GM12878 (cell line): ENCODE measurements around the gene TBC1D24. TPM values are rescaled to one million over a fixed set of nuclear protein-coding genes. Genes with fewer than 3 reads are reported as not detected.

ENCODE experiments used
- ATAC-seq: fragments of 200-7000 bp; cut with Tn5 transposase; 3 replicates; pipeline ENCODE4 v1.9.1; 2020; ENCODE audit warnings: mild to moderate bottlenecking, moderate library complexity
- BruUV-seq: library from RNA; stranded (reverse); fragments of 400-500 nt; replicated peaks from 2 replicates; lab custom pipeline; 2021; lab: Mats Ljungman, UMichigan
- CTCF ChIA-PET: fragments of 300-600 bp; sonication (Branson Sonifier 250); formaldehyde crosslinking; extraction: SDS; loops from one replicate; lab custom pipeline; 2021; ENCODE audit warnings: inconsistent platforms; lab: Yijun Ruan, JAX
- POLR2A ChIA-PET: fragments of 350-600 bp; formaldehyde crosslinking; extraction: SDS; loops from one replicate; lab custom pipeline; 2021; ENCODE audit warnings: inconsistent platforms; lab: Charles Lee
- RAD21 ChIA-PET: fragments of 300-600 bp; sonication (Branson Sonifier 250); formaldehyde crosslinking; loops from one replicate; lab custom pipeline; 2023; ENCODE audit warnings: antibody characterized with exemption; ENCODE audit not compliant: unreplicated experiment; lab: Charles Lee
- SMC1A ChIA-PET: fragments of 300-600 bp; sonication (Branson Sonifier 250); formaldehyde crosslinking; loops from one replicate; lab custom pipeline; 2023; ENCODE audit not compliant: unreplicated experiment, uncharacterized antibody; lab: Charles Lee
- DNase-seq: peaks from one replicate; pipeline ENCODE4 v3.0.0-alpha.2; 2011; ENCODE audit warnings: low read depth, low spot score
- FAIRE-seq: peaks from 3 replicates; lab custom pipeline; 2011; peaks lifted over from hg19 to GRCh38; lab: Jason Lieb, UNC
- H2AFZ ChIP-seq: 2 replicates; pipeline ENCODE4 v1.6.0; 2011; ENCODE audit warnings: low read depth, low read length, control low read depth; ENCODE audit not compliant: control insufficient read depth
- H3K27ac ChIP-seq: 2 replicates; pipeline ENCODE4 v1.5.1; 2011; ENCODE audit warnings: control low read depth; ENCODE audit not compliant: control insufficient read depth, insufficient read depth
- H3K27me3 ChIP-seq, 2 experiments: replicated peaks in 1 of 2; 2 replicates each; pipeline versions ENCODE4 v1.6.0 to v1.6.1; 2011; ENCODE audit warnings: low read length in 1 of 2; ENCODE audit not compliant: control insufficient read depth in 2 of 2, insufficient read depth in 2 of 2
- H3K36me3 ChIP-seq, 2 experiments: 2 replicates each; pipeline ENCODE4 v1.5.1; 2011; ENCODE audit warnings: low read length in 1 of 2; ENCODE audit not compliant: control insufficient read depth in 2 of 2, insufficient read depth in 2 of 2
- H3K4me1 ChIP-seq: 2 replicates; pipeline ENCODE4 v1.6.1; 2011; ENCODE audit warnings: mild to moderate bottlenecking, low read length, moderate library complexity, mixed read lengths; ENCODE audit not compliant: control insufficient read depth, insufficient read depth
- H3K4me2 ChIP-seq: 2 replicates; pipeline ENCODE4 v1.6.0; 2011; ENCODE audit warnings: control low read depth; ENCODE audit not compliant: control insufficient read depth, insufficient read depth
- H3K4me3 ChIP-seq: fragments of 200-600 bp; sonication (generic); 2 replicates; pipeline ENCODE4 v1.5.1; 2016
- H3K79me2 ChIP-seq: 2 replicates; pipeline ENCODE4 v1.6.0; 2011; ENCODE audit warnings: low read length; ENCODE audit not compliant: control insufficient read depth, insufficient read depth
- H3K9ac ChIP-seq: 2 replicates; pipeline ENCODE4 v1.8.0; 2011; ENCODE audit warnings: low read length, control low read depth, mixed read lengths; ENCODE audit not compliant: control insufficient read depth, insufficient read depth
- H3K9me3 ChIP-seq: replicated peaks from 3 replicates; pipeline ENCODE4 v1.5.1; 2011; ENCODE audit warnings: mild to moderate bottlenecking, low read length; ENCODE audit not compliant: control insufficient read depth, insufficient read depth
- H4K20me1 ChIP-seq: 2 replicates; pipeline ENCODE4 v1.6.0; 2011; ENCODE audit not compliant: control insufficient read depth, insufficient read depth
- CBX5 ChIP-seq: sonication (generic); IDR thresholded peaks from 2 replicates; pipeline ENCODE4 v1.6.1; 2016; ENCODE audit warnings: low read depth, moderate library complexity, mild to moderate bottlenecking, inconsistent platforms
- CEBPB ChIP-seq, 2 experiments: fragments of 150-350 bp in 1 of 2; IDR thresholded peaks; 2 replicates each; pipeline ENCODE4 v1.6.1; 2012 to 2014; ENCODE audit warnings: low read depth in 2 of 2, low read length in 2 of 2, borderline replicate concordance in 1 of 2, inconsistent platforms in 1 of 2
- HDAC6 ChIP-seq: fragments of 200-600 bp; sonication (generic); IDR thresholded peaks from one replicate; pipeline ENCODE4 v1.8.0; 2017; ENCODE audit warnings: antibody characterized with exemption; ENCODE audit not compliant: unreplicated experiment
- LARP7 ChIP-seq: fragments of 450-650 bp; IDR thresholded peaks from 2 replicates; pipeline ENCODE4 v1.6.1; 2017; ENCODE audit warnings: mild to moderate bottlenecking
- MXI1 ChIP-seq: fragments of 150-350 bp; IDR thresholded peaks from 2 replicates; pipeline ENCODE4 v1.6.1; 2011; ENCODE audit warnings: low read depth, mild to moderate bottlenecking, inconsistent platforms, low read length, improper control_type of control experiment
- NBN ChIP-seq: fragments of 450-650 bp; IDR thresholded peaks from 2 replicates; pipeline ENCODE4 v1.6.1; 2016
- RAD51 ChIP-seq: fragments of 450-650 bp; IDR thresholded peaks from 2 replicates; pipeline ENCODE4 v1.6.1; 2016; ENCODE audit warnings: moderate library complexity, mild to moderate bottlenecking, inconsistent platforms
- WGBS: methylation state at CpG from one replicate; pipeline ENCODE4 v1.1.6; 2016; ENCODE audit warnings: low lambda C conversion rate; ENCODE audit not compliant: insufficient replicate concordance, insufficient coverage; ENCODE audit errors: missing lambda C conversion rate; 5-methylcytosine and 5-hydroxymethylcytosine counted together
- in situ Hi-C: fragments of 300-500 bp; cut with MboI; formaldehyde crosslinking; loops from 9 replicates; pipeline ENCODE4 v1.14.3; 2018; ENCODE audit warnings: mixed read lengths
- intact Hi-C: fragments of 100-400 bp; cut with micrococcal nuclease; formaldehyde crosslinking; loops from one replicate; pipeline ENCODE4 v1.14.2; 2022; ENCODE audit not compliant: unreplicated experiment
- polyA plus RNA-seq, 11 experiments: library from polyadenylated mRNA; depleted of rRNA in 4 of 11; unstranded in 6 of 11; stranded (reverse) in 5 of 11; fragments of >200 nt; fragmentation: Nextera tagmentation in 4 of 11; fragmentation: Illumina TruSeq in 1 of 11; extraction: Ambion mirVana in 4 of 11; extraction: Trizol in 1 of 11; gene quantifications; 1 replicate in 1 of 11; 2 replicates in 10 of 11; pipeline versions ENCODE4 v1.2.1 to v1.2.3, GENCODE V29; 2011 to 2016; ENCODE audit warnings: inconsistent platforms in 2 of 11, missing spikeins in 2 of 11, low read depth in 1 of 11
- total RNA-seq, 4 experiments: library from RNA; depleted of rRNA in 3 of 4; stranded (reverse); fragments of >200 nt in 3 of 4; fragmentation: Illumina TruSeq in 1 of 4; extraction: Trizol in 1 of 4; gene quantifications; 2 replicates each; pipeline versions ENCODE4 v1.2.1 to v1.2.3, GENCODE V29; 2013 to 2021
- TF ChIP-seq, protein P1 (sequence below): fragments of 450-650 bp; IDR thresholded peaks from 2 replicates; pipeline ENCODE4 v1.6.1; 2017; ENCODE audit warnings: mild to moderate bottlenecking, moderate library complexity
- TF ChIP-seq, protein P2 (sequence below): IDR thresholded peaks from 2 replicates; pipeline ENCODE4 v1.6.1; 2011; ENCODE audit warnings: borderline replicate concordance, low read depth, mild to moderate bottlenecking, moderate library complexity, low read length; ENCODE audit not compliant: insufficient read depth, poor library complexity, severe bottlenecking
- TF ChIP-seq, protein P3 (sequence below): IDR thresholded peaks from 2 replicates; pipeline ENCODE4 v1.6.1; 2012; ENCODE audit warnings: improper control_type of control experiment, low read depth, low read length; ENCODE audit not compliant: insufficient replicate concordance

TBC1D24 gene
- total and polyA plus RNA-seq, 10 of the 15 experiments (the other 5 are each of a cell fraction or from before 2014, with no cell fraction given), result 1.1 to 9.6 (median 4.5) TPM

DNA sequence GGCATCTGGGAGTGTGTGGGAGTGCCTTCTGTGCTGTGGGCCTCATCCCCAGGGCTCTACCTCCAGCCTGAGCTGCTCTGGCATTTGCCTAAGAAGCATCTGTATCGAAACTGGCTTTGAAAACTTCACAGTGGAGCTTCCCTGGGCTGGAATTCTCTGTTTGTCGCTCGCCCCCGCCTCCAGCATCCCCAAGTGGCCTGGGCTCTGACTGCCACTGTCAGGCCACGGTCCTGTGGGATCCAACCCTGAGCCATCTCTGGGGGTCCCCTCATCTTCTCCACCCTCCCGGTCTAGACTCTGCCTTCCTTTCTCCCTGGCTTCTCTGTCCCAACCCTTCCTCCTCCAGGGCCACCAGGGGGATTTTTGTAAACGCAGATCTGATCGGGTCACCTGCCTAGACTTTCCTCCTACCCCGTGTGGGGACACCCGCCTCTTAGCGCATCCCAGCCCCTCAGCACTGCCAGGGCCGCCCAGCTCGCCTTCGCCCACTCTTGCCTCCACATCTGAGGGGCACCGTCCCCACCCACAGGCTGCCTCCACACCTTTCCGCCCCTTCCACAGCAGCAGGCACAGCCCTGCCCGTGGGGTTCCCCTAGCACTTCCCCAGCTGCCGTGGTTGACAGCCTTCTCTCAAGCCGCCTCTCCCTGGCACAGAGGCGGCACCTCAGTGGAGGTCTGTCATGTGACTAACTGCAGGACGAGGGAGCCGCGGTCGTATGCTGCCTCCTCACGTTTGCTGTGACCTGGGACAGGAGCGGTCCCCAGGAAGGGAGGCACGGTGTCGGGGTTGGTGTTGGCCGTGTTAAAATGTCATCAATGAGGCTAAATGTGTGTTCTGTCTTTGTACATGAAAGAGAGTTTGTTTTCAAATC lies 12.0 kb downstream of the TBC1D24 start:
- no TSS peak for BruUV-seq
- TF ChIP-seq LARP7, result 0 out of 2 replicates have a peak, but pooled peaks have one; percentile 28
- peak; percentile 76 for TF ChIP-seq MXI1
- TF ChIP-seq, protein P1, sequence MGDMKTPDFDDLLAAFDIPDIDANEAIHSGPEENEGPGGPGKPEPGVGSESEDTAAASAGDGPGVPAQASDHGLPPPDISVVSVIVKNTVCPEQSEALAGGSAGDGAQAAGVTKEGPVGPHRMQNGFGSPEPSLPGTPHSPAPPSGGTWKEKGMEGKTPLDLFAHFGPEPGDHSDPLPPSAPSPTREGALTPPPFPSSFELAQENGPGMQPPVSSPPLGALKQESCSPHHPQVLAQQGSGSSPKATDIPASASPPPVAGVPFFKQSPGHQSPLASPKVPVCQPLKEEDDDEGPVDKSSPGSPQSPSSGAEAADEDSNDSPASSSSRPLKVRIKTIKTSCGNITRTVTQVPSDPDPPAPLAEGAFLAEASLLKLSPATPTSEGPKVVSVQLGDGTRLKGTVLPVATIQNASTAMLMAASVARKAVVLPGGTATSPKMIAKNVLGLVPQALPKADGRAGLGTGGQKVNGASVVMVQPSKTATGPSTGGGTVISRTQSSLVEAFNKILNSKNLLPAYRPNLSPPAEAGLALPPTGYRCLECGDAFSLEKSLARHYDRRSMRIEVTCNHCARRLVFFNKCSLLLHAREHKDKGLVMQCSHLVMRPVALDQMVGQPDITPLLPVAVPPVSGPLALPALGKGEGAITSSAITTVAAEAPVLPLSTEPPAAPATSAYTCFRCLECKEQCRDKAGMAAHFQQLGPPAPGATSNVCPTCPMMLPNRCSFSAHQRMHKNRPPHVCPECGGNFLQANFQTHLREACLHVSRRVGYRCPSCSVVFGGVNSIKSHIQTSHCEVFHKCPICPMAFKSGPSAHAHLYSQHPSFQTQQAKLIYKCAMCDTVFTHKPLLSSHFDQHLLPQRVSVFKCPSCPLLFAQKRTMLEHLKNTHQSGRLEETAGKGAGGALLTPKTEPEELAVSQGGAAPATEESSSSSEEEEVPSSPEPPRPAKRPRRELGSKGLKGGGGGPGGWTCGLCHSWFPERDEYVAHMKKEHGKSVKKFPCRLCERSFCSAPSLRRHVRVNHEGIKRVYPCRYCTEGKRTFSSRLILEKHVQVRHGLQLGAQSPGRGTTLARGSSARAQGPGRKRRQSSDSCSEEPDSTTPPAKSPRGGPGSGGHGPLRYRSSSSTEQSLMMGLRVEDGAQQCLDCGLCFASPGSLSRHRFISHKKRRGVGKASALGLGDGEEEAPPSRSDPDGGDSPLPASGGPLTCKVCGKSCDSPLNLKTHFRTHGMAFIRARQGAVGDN, result peak; percentile 45; the same call in 1 of the 2 replicates
- no peak for TF ChIP-seq CEBPB (IDR thresholded peaks at IDR 0.05; ENCODE audit: borderline replicate concordance in 1 of 2, low read depth in 2 of 2, low read length in 2 of 2)
- TF ChIP-seq, protein P2, sequence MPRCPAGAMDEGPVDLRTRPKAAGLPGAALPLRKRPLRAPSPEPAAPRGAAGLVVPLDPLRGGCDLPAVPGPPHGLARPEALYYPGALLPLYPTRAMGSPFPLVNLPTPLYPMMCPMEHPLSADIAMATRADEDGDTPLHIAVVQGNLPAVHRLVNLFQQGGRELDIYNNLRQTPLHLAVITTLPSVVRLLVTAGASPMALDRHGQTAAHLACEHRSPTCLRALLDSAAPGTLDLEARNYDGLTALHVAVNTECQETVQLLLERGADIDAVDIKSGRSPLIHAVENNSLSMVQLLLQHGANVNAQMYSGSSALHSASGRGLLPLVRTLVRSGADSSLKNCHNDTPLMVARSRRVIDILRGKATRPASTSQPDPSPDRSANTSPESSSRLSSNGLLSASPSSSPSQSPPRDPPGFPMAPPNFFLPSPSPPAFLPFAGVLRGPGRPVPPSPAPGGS, result no peak
- 0 out of 2 replicates have a peak, but pooled peaks have one; percentile 61 for TF ChIP-seq NBN
- TF ChIP-seq, protein P3, sequence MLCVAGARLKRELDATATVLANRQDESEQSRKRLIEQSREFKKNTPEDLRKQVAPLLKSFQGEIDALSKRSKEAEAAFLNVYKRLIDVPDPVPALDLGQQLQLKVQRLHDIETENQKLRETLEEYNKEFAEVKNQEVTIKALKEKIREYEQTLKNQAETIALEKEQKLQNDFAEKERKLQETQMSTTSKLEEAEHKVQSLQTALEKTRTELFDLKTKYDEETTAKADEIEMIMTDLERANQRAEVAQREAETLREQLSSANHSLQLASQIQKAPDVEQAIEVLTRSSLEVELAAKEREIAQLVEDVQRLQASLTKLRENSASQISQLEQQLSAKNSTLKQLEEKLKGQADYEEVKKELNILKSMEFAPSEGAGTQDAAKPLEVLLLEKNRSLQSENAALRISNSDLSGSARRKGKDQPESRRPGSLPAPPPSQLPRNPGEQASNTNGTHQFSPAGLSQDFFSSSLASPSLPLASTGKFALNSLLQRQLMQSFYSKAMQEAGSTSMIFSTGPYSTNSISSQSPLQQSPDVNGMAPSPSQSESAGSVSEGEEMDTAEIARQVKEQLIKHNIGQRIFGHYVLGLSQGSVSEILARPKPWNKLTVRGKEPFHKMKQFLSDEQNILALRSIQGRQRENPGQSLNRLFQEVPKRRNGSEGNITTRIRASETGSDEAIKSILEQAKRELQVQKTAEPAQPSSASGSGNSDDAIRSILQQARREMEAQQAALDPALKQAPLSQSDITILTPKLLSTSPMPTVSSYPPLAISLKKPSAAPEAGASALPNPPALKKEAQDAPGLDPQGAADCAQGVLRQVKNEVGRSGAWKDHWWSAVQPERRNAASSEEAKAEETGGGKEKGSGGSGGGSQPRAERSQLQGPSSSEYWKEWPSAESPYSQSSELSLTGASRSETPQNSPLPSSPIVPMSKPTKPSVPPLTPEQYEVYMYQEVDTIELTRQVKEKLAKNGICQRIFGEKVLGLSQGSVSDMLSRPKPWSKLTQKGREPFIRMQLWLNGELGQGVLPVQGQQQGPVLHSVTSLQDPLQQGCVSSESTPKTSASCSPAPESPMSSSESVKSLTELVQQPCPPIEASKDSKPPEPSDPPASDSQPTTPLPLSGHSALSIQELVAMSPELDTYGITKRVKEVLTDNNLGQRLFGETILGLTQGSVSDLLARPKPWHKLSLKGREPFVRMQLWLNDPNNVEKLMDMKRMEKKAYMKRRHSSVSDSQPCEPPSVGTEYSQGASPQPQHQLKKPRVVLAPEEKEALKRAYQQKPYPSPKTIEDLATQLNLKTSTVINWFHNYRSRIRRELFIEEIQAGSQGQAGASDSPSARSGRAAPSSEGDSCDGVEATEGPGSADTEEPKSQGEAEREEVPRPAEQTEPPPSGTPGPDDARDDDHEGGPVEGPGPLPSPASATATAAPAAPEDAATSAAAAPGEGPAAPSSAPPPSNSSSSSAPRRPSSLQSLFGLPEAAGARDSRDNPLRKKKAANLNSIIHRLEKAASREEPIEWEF, result no peak
- no peak for TF ChIP-seq HDAC6
- peak; percentile 93 for TF ChIP-seq RAD51
- no peak for TF ChIP-seq CBX5

More for the DNA sequence above, 12.0 kb downstream of the TBC1D24 start:
- Histone ChIP-seq H3K9me3 (no peaks in the 10 kb centered on the region), H3K4me1 (peaks cover 16% of the 10 kb centered on the region), H3K4me3 (no peak overlapping the region), H4K20me1 (no peaks in the 10 kb centered on the region), H3K36me3 (no peaks in the 10 kb centered on the region; a peak in 1 of 4 replicates), H3K79me2 (no peaks in the 10 kb centered on the region), H3K27ac (no peak overlapping the region), H3K4me2 (peak overlapping the region; percentile 50), H2AFZ (peak overlapping the region; percentile 64), H3K27me3 (no peaks in the 10 kb centered on the region), H3K9ac (peak overlapping the region; percentile 39; the same call in 1 of the 2 replicates)
- ATAC-seq, result peak; percentile 98
- intact Hi-C loops, result loop anchor here (5.0 kb wide), 1 partner anchor 145 kb away; the partner anchor contains the start of gene ABCA3
- RAD21 ChIA-PET, result interaction anchor here (0.9 to 3.8 kb wide), 8 partner anchors 9 to 292 kb away, joined by 3 to 21 read pairs (median 4); partner anchors contain the start of genes CCNF, NTN3, TBC1D24 and TEDC2
- CTCF ChIA-PET, result interaction anchor here (0.7 to 4.1 kb wide), 17 partner anchors 9 to 543 kb away, joined by 3 to 39 read pairs (median 4); partner anchors contain the start of genes CCNF, TBC1D24 and TEDC2
- WGBS, result 18% methylated on average over 28 of the region's 29 CpGs
- FAIRE-seq, result peak; percentile 54
- in situ Hi-C loops, result no loop called here
- POLR2A ChIA-PET, result interaction anchor here (0.6 to 3.4 kb wide), 7 partner anchors 10 to 59 kb away, joined by 3 to 10 read pairs (median 5); partner anchors contain the start of genes CCNF and TBC1D24
- SMC1A ChIA-PET, result interaction anchor here (0.8 to 2.1 kb wide), 7 partner anchors 8 to 237 kb away, joined by 3 to 9 read pairs (median 4); partner anchors contain the start of genes CCNF and TEDC2
- peak; percentile 51 for DNase-seq
